ENCODE measurements around the gene WDR77. TPM values are rescaled to one million over a fixed set of nuclear protein-coding genes. Genes with fewer than 3 reads are reported as not detected.

WDR77 gene
- total RNA-seq, 1 experiment from 2014 or later: 54.2 TPM

DNA sequence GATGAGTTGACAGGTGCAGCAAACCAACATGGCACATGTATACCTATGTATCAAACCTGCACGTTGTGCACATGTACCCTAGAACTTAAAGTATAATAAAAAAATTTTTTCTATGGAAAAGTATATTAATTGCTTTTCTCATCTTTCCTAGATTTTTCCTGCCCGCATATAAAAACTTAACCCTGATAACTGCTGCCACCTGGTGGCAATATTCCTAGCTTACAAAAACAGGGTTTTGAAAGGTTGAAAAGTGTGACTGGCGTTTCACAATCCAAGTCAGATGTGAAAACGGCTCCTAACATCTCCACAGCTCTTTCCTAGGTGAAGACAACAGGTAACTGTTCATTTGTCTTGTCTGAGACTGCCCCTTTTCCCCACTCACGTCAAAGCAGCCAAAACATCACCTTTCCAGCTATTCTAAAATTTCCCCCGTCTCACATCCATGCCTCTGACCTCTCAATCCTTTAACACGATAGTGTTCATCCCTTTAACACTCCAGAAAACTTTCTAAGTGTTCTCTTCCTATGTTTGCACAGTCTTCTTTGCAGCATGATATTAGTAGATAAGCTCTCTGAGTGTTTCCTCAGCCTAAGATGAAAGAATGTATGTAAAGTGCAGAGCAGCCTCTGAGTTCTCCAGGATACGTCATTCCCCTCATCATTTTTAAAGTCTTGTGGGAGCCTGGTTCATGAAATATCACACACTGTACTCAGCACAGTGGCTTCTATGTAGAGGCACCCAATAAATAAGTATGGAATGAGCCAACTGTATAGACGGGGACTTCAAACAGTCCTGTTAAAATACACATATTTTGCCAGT lies 49.1 kb downstream of the WDR77 start:
- peak; percentile 54 for TF ChIP-seq CTCF (IDR thresholded peaks at IDR 0.05; ENCODE audit: unreplicated experiment)
- Mint-ChIP-seq H3K36me3 (ENCODE audit: insufficient read depth, unreplicated experiment) (no peaks in the 10 kb centered on the region), H3K27ac (ENCODE audit: low read depth, unreplicated experiment) (no peak overlapping the region), H3K4me3 (ENCODE audit: unreplicated experiment) (no peak overlapping the region), H3K27me3 (ENCODE audit: insufficient read depth, unreplicated experiment) (peaks cover 61% of the 10 kb centered on the region), H3K4me1 (ENCODE audit: insufficient read depth, unreplicated experiment) (no peaks in the 10 kb centered on the region), H3K9me3 (ENCODE audit: unreplicated experiment) (no peaks in the 10 kb centered on the region)
- peak; percentile 64 for DNase-seq (ENCODE audit: unreplicated experiment)
- no TSS peak for BruUV-seq (replicated peaks)
- ChIA-PET POLR2A (interaction anchor here (0.6 to 2.0 kb wide), 2 partner anchors 172 to 1260 kb away, joined by 5 to 6 read pairs; partner anchors contain the start of gene CHI3L2), CTCF (interaction anchor here (0.5 to 5.8 kb wide), 41 partner anchors 10 to 862 kb away, joined by 3 to 95 read pairs (median 5); partner anchors contain the start of genes CHI3L2 and OVGP1)
- intact Hi-C loops (cut with micrococcal nuclease): loop anchor here (1.0 to 2.0 kb wide), 3 partner anchors 65 to 370 kb away; no protein-coding TSS in a partner anchor

DNA sequence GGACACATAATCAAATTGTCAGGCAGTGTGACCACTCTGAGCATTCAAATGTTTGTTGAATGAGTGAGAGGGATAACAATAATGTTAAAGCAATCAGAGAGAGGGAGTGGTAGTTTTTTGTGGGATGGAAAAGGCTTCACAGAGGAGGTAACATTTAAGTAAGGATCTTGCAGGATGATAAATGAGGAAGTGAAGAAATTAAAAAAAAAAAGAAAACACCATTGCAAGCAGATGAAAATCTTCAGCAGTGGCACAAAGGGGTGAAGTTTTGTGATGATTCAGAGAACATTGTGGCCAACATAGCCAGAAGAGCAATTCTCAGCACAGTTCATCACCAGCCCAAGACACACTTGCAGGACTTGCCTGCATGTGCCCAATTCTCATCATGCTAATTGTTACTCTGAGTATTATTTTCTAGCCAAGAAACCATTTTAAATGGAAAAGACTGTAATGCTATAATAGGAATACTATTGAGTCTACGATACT lies 56.6 kb downstream of the WDR77 start:
- CTCF ChIA-PET: no interaction called here
- intact Hi-C loops (cut with micrococcal nuclease): no loop called here
- TF ChIP-seq CTCF (IDR thresholded peaks at IDR 0.05; ENCODE audit: unreplicated experiment): no peak
- peaks cover 79% of the 10 kb centered on the region for H3K27me3 Mint-ChIP-seq (ENCODE audit: insufficient read depth, unreplicated experiment)
- H3K9me3 Mint-ChIP-seq (ENCODE audit: unreplicated experiment): no peaks in the 10 kb centered on the region
- DNase-seq (ENCODE audit: unreplicated experiment): no peak
- POLR2A ChIA-PET: no interaction called here
- no peaks in the 10 kb centered on the region for H3K4me1 Mint-ChIP-seq (ENCODE audit: insufficient read depth, unreplicated experiment)
- no TSS peak for BruUV-seq (replicated peaks)
- no peak overlapping the region for H3K4me3 Mint-ChIP-seq (ENCODE audit: unreplicated experiment)
- H3K27ac Mint-ChIP-seq (ENCODE audit: low read depth, unreplicated experiment): no peak overlapping the region
- H3K36me3 Mint-ChIP-seq (ENCODE audit: insufficient read depth, unreplicated experiment): no peaks in the 10 kb centered on the region

- no TSS peak for BruUV-seq (replicated peaks)
- CTCF ChIA-PET: no interaction called here
- DNase-seq (ENCODE audit: unreplicated experiment): no peak
- POLR2A ChIA-PET: no interaction called here
- H3K4me1 Mint-ChIP-seq (ENCODE audit: insufficient read depth, unreplicated experiment): no peaks in the 10 kb centered on the region
- no peak overlapping the region for H3K4me3 Mint-ChIP-seq (ENCODE audit: unreplicated experiment)
- H3K9me3 Mint-ChIP-seq (ENCODE audit: unreplicated experiment): no peaks in the 10 kb centered on the region
- no peaks in the 10 kb centered on the region for H3K36me3 Mint-ChIP-seq (ENCODE audit: insufficient read depth, unreplicated experiment)
- no peak overlapping the region for H3K27ac Mint-ChIP-seq (ENCODE audit: low read depth, unreplicated experiment)
- no peak for TF ChIP-seq CTCF (IDR thresholded peaks at IDR 0.05; ENCODE audit: unreplicated experiment)
- intact Hi-C loops (cut with micrococcal nuclease): no loop called here
- peaks cover 78% of the 10 kb centered on the region for H3K27me3 Mint-ChIP-seq (ENCODE audit: insufficient read depth, unreplicated experiment)
Observed at GRCh38 chr1:111392042-111392441, 57.0 kb downstream of the WDR77 start.

Other genes starting within 250 kb of the WDR77 start
- gene DENND2D, start 248.6 kb downstream of the WDR77 start, total RNA-seq (2022): 3.9 and 6.0 TPM in 2 replicates
- gene CHI3L2, start 221.5 kb downstream of the WDR77 start, total RNA-seq (2022): 1.4 and 2.1 TPM in 2 replicates
- gene CHIA, start 158.4 kb downstream of the WDR77 start, total RNA-seq (2022): not detected in 2 replicates
- 1.3 TPM in 2 replicates for gene OVGP1, start 21.5 kb downstream of the WDR77 start, total RNA-seq (2022)
- gene ATP5PB, start 208 bp upstream of the WDR77 start, total RNA-seq (2022): 317 and 348 TPM in 2 replicates
- 0.77 and 1.6 TPM in 2 replicates for gene C1orf162, start 24.7 kb upstream of the WDR77 start, total RNA-seq (2022)
- not detected in 2 replicates for gene ADORA3, start 54.4 kb upstream of the WDR77 start, total RNA-seq (2022)
- gene TMIGD3, start 54.4 kb upstream of the WDR77 start, total RNA-seq (2022): not detected in 2 replicates
- gene RAP1A, start 170.5 kb upstream of the WDR77 start, total RNA-seq (2022): 31.5 and 39.3 TPM in 2 replicates